ENCODE measurements around the gene HDGF.

Gene HDGF

DNA sequence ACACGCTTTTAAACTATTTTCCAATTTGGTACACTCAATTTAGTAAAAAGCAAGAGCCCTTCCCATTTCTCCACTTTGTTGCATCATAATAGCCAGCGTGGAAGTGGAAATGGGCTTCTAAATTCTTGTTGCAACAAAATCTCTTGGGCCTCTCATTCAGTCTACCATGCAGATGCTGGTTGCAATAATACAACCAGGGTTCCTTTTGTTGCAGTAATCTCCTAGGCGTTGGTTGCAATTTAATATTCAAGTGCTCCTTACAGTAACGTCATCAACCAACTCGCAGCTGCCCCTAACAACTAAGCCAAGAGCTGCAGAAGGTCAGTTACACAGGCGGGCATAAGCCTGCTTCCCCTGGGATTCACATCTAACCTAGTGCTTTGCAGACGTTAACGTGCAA, 2.7 kb upstream of the HDGF start:
- H3K79me2 ChIP-seq (ENCODE audit: control insufficient read depth, insufficient read depth, low read length, poor library complexity) = peaks cover 27% of the 10 kb centered on the region
- H3K9me3 ChIP-seq (ENCODE audit: insufficient read depth, low read depth, low read length) = peaks cover 2% of the 10 kb centered on the region
- no peak overlapping the region for H2AFZ ChIP-seq (ENCODE audit: insufficient read depth, low read length, poor library complexity)
- H4K8ac ChIP-seq (ENCODE audit: low read depth, low read length) = no peak overlapping the region
- no peak overlapping the region for H3K9ac ChIP-seq (ENCODE audit: low read length)
- H3K23ac ChIP-seq (ENCODE audit: low read length) = no peak overlapping the region
- peaks cover 5 to 10% of the 10 kb centered on the region in 2 experiments for H3K36me3 ChIP-seq (ENCODE audit: control insufficient read depth in 1 of 2, insufficient read depth in 2 of 2, low read length in 2 of 2)
- no peak overlapping the region for H2BK12ac ChIP-seq (ENCODE audit: low read length)
- H2BK5ac ChIP-seq (ENCODE audit: low read depth, low read length, poor library complexity) = no peak overlapping the region
- peaks cover 12 to 16% of the 10 kb centered on the region in 2 experiments for H3K4me1 ChIP-seq (ENCODE audit: control insufficient read depth in 1 of 2, insufficient read depth in 2 of 2, low read length in 2 of 2)
- H3K4ac ChIP-seq (ENCODE audit: low read depth, low read length) = no peak overlapping the region
- H3K4me2 ChIP-seq (ENCODE audit: low read length) = no peak overlapping the region
- H3K14ac ChIP-seq (ENCODE audit: low read length) = no peak overlapping the region
- H4K12ac ChIP-seq (ENCODE audit: low read depth, low read length) = no peak overlapping the region
- WGBS (ENCODE audit: extremely low coverage, insufficient coverage, insufficient read length) = no CpG with 5 or more reads among the region's 8 CpGs
- H4K91ac ChIP-seq (ENCODE audit: low read depth, low read length) = no peak overlapping the region
- no peak overlapping the region for H2AK5ac ChIP-seq (ENCODE audit: low read length)
- no peak overlapping the region for H2BK120ac ChIP-seq (ENCODE audit: insufficient read depth, low read length, poor library complexity)
- H3K79me1 ChIP-seq (ENCODE audit: low read length) = peaks cover 21% of the 10 kb centered on the region
- DNase-seq = peak in 1 of 2 donors; percentile 35
- H3K18ac ChIP-seq (ENCODE audit: low read length) = no peak overlapping the region
- H3K27ac ChIP-seq (ENCODE audit: low read depth, low read length) = no peak overlapping the region
- H3K27me3 ChIP-seq (ENCODE audit: insufficient read depth, low read length) = no peaks in the 10 kb centered on the region
- H3K4me3 ChIP-seq (ENCODE audit: low read depth, low read length) = no peak overlapping the region

DNA sequence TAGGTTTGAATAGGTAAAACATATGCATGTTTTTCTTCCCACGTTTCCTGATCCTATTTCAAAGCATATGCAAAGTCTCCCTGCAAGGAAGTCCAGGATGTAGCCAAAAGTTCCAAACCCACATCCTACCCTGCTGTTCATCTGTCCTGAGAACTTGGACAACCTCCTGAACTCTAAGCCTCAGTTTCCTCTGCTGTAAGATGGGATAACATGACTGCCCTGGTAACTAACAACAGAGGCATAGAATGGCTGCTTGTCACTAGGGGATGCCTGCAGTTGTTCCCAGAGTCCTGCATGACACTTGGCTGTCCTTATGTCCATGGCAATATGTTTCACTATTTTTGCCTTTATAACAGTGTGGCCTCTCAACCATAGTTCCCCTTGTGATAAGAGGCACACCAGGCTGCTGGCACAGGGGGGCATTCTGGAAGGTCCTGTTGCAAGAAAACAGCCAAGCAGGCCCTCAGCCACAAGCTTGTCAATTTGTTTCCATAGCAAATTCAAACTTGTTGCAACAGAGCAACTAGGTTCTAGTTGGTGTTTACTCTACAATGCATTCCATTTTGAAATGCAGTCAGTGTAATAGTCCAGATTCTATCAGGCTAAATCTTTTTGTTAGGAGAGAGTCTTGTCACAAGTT, 1.5 kb upstream of the HDGF start:
- no peak overlapping the region for H3K14ac ChIP-seq (ENCODE audit: low read length)
- H2BK5ac ChIP-seq (ENCODE audit: low read depth, low read length, poor library complexity) = no peak overlapping the region
- no peak overlapping the region for H3K4ac ChIP-seq (ENCODE audit: low read depth, low read length)
- H2AFZ ChIP-seq (ENCODE audit: insufficient read depth, low read length, poor library complexity) = no peak overlapping the region
- H3K9me3 ChIP-seq (ENCODE audit: insufficient read depth, low read depth, low read length) = peaks cover 2% of the 10 kb centered on the region
- H4K91ac ChIP-seq (ENCODE audit: low read depth, low read length) = no peak overlapping the region
- H3K23ac ChIP-seq (ENCODE audit: low read length) = no peak overlapping the region
- H2AK5ac ChIP-seq (ENCODE audit: low read length) = no peak overlapping the region
- no peak overlapping the region for H3K18ac ChIP-seq (ENCODE audit: low read length)
- H2BK12ac ChIP-seq (ENCODE audit: low read length) = no peak overlapping the region
- peak; percentile 58 to 95 for DNase-seq
- no peak overlapping the region for H3K4me3 ChIP-seq (ENCODE audit: low read depth, low read length)
- no CpG with 5 or more reads among the region's 1 CpG for WGBS (ENCODE audit: extremely low coverage, insufficient coverage, insufficient read length)
- H3K9ac ChIP-seq (ENCODE audit: low read length) = no peak overlapping the region
- no peak overlapping the region for H4K12ac ChIP-seq (ENCODE audit: low read depth, low read length)
- no peak overlapping the region for H4K8ac ChIP-seq (ENCODE audit: low read depth, low read length)
- H3K27me3 ChIP-seq (ENCODE audit: insufficient read depth, low read length) = no peaks in the 10 kb centered on the region
- peaks cover 33% of the 10 kb centered on the region for H3K79me1 ChIP-seq (ENCODE audit: low read length)
- no peak overlapping the region for H2BK120ac ChIP-seq (ENCODE audit: insufficient read depth, low read length, poor library complexity)
- H3K4me2 ChIP-seq (ENCODE audit: low read length) = no peak overlapping the region
- peaks cover 5 to 11% of the 10 kb centered on the region in 2 experiments for H3K36me3 ChIP-seq (ENCODE audit: control insufficient read depth in 1 of 2, insufficient read depth in 2 of 2, low read length in 2 of 2)
- H3K4me1 ChIP-seq (ENCODE audit: control insufficient read depth in 1 of 2, insufficient read depth in 2 of 2, low read length in 2 of 2) = peaks cover 25 to 29% of the 10 kb centered on the region in 2 experiments
- H3K79me2 ChIP-seq (ENCODE audit: control insufficient read depth, insufficient read depth, low read length, poor library complexity) = peaks cover 38% of the 10 kb centered on the region
- no peak overlapping the region for H3K27ac ChIP-seq (ENCODE audit: low read depth, low read length)

- H3K4me1 ChIP-seq (ENCODE audit: control insufficient read depth in 1 of 2, insufficient read depth in 2 of 2, low read length in 2 of 2) = peaks cover 30 to 36% of the 10 kb centered on the region in 2 experiments
- peak overlapping the region; percentile 81 for H3K4me2 ChIP-seq (ENCODE audit: low read length)
- peak overlapping the region; percentile 99 for H4K12ac ChIP-seq (ENCODE audit: low read depth, low read length)
- no peaks in the 10 kb centered on the region for H3K27me3 ChIP-seq (ENCODE audit: insufficient read depth, low read length)
- peak overlapping the region; percentile 99 for H2BK120ac ChIP-seq (ENCODE audit: insufficient read depth, low read length, poor library complexity)
- H2BK12ac ChIP-seq (ENCODE audit: low read length) = peak overlapping the region; percentile 75
- WGBS (ENCODE audit: extremely low coverage, insufficient coverage, insufficient read length) = no CpG with 5 or more reads among the region's 68 CpGs
- peak overlapping the region; percentile 99 for H3K14ac ChIP-seq (ENCODE audit: low read length)
- peak overlapping the region; percentile 100 for H4K8ac ChIP-seq (ENCODE audit: low read depth, low read length)
- peak overlapping the region; percentile 99 for H3K9ac ChIP-seq (ENCODE audit: low read length)
- no peak overlapping the region for H3K23ac ChIP-seq (ENCODE audit: low read length)
- peak overlapping the region; percentile 81 for H3K27ac ChIP-seq (ENCODE audit: low read depth, low read length)
- peaks cover 5 to 11% of the 10 kb centered on the region in 2 experiments for H3K36me3 ChIP-seq (ENCODE audit: control insufficient read depth in 1 of 2, insufficient read depth in 2 of 2, low read length in 2 of 2)
- DNase-seq = peak; percentile 93
- peaks cover 2% of the 10 kb centered on the region for H3K9me3 ChIP-seq (ENCODE audit: insufficient read depth, low read depth, low read length)
- H3K4ac ChIP-seq (ENCODE audit: low read depth, low read length) = peak overlapping the region; percentile 98
- H4K91ac ChIP-seq (ENCODE audit: low read depth, low read length) = peak overlapping the region; percentile 98
- H2AK5ac ChIP-seq (ENCODE audit: low read length) = peak overlapping the region; percentile 89
- H3K79me2 ChIP-seq (ENCODE audit: control insufficient read depth, insufficient read depth, low read length, poor library complexity) = peaks cover 46% of the 10 kb centered on the region
- peak overlapping the region; percentile 92 for H3K4me3 ChIP-seq (ENCODE audit: low read depth, low read length)
- H2BK5ac ChIP-seq (ENCODE audit: low read depth, low read length, poor library complexity) = peak overlapping the region; percentile 93
- H2AFZ ChIP-seq (ENCODE audit: insufficient read depth, low read length, poor library complexity) = peak overlapping the region; percentile 97
- H3K79me1 ChIP-seq (ENCODE audit: low read length) = peaks cover 40% of the 10 kb centered on the region
- peak overlapping the region; percentile 98 for H3K18ac ChIP-seq (ENCODE audit: low read length)
Observed at GRCh38 chr1:156751757-156752481, 444 bp upstream of the HDGF start.

GRCh38 chr1:156750711-156751450, 594 bp downstream of the HDGF start:
- Histone ChIP-seq H3K18ac (ENCODE audit: low read length) (peak overlapping the region; percentile 97), H3K14ac (ENCODE audit: low read length) (peak overlapping the region; percentile 98), H3K9me3 (ENCODE audit: insufficient read depth, low read depth, low read length) (peaks cover 2% of the 10 kb centered on the region), H4K91ac (ENCODE audit: low read depth, low read length) (peak overlapping the region; percentile 99), H2BK120ac (ENCODE audit: insufficient read depth, low read length, poor library complexity) (peak overlapping the region; percentile 96), H2AFZ (ENCODE audit: insufficient read depth, low read length, poor library complexity) (peak overlapping the region; percentile 71), H3K23ac (ENCODE audit: low read length) (no peak overlapping the region), H3K9ac (ENCODE audit: low read length) (peak overlapping the region; percentile 94), H2BK12ac (ENCODE audit: low read length) (peak overlapping the region; percentile 45), H3K36me3 (ENCODE audit: control insufficient read depth in 1 of 2, insufficient read depth in 2 of 2, low read length in 2 of 2) (peaks cover 5 to 11% of the 10 kb centered on the region in 2 experiments), H3K4me2 (ENCODE audit: low read length) (peak overlapping the region; percentile 93), H4K12ac (ENCODE audit: low read depth, low read length) (peak overlapping the region; percentile 88), H3K79me2 (ENCODE audit: control insufficient read depth, insufficient read depth, low read length, poor library complexity) (peaks cover 54% of the 10 kb centered on the region), H3K4me3 (ENCODE audit: low read depth, low read length) (peak overlapping the region; percentile 92), H3K4ac (ENCODE audit: low read depth, low read length) (peak overlapping the region; percentile 99), H2BK5ac (ENCODE audit: low read depth, low read length, poor library complexity) (peak overlapping the region; percentile 98), H3K4me1 (ENCODE audit: control insufficient read depth in 1 of 2, insufficient read depth in 2 of 2, low read length in 2 of 2) (peaks cover 36 to 42% of the 10 kb centered on the region in 2 experiments), H4K8ac (ENCODE audit: low read depth, low read length) (peak overlapping the region; percentile 89), H3K79me1 (ENCODE audit: low read length) (peaks cover 48% of the 10 kb centered on the region), H3K27me3 (ENCODE audit: insufficient read depth, low read length) (no peaks in the 10 kb centered on the region), H2AK5ac (ENCODE audit: low read length) (peak overlapping the region; percentile 94), H3K27ac (ENCODE audit: low read depth, low read length) (peak overlapping the region; percentile 84)
- WGBS (ENCODE audit: extremely low coverage, insufficient coverage, insufficient read length) = no CpG with 5 or more reads among the region's 64 CpGs
- DNase-seq = peak; percentile 70 to 85
